Right renal cortex interstitium (tissue), 3 donors: ENCODE results near the gene PIGA. TPM values are rescaled to one million over a fixed set of nuclear protein-coding genes. Genes with fewer than 3 reads are reported as not detected.

Source experiments
- polyA plus RNA-seq, 3 donors: library from polyadenylated mRNA; unstranded; fragments of 120-200 nt; gene quantifications; one replicate each; pipeline ENCODE4 v1.2.1, GENCODE V29; 2013; ENCODE audit not compliant: insufficient read length in 3 of 3

The PIGA gene
- polyA plus RNA-seq, 3 donors: 13.0 to 17.5 (median 14.2) TPM

Other genes with a start within 250 kb of the PIGA start
- gene ASB9, start 65.4 kb downstream of the PIGA start, polyA plus RNA-seq: 10 to 100 TPM; 11.5 to 15.1 (median 12.6) TPM
- under 1 TPM in 1 of 3 donors, not detected in 2; 0.07 TPM for gene ASB11, start 19.9 kb downstream of the PIGA start, polyA plus RNA-seq
- under 1 TPM; 0.06 to 0.31 (median 0.22) TPM for gene VEGFD, start 48.9 kb upstream of the PIGA start, polyA plus RNA-seq
- 1 to 10 TPM; 4.4 to 5.9 (median 5.2) TPM for gene PIR, start 157.8 kb upstream of the PIGA start, polyA plus RNA-seq
- gene BMX, start 165.3 kb upstream of the PIGA start, polyA plus RNA-seq: under 1 TPM; 0.31 to 0.51 (median 0.51) TPM